B cell (primary cell): ENCODE measurements around the gene MLXIP.

ENCODE experiments used
- EZH2 ChIP-seq: IDR thresholded peaks from 2 replicates; pipeline ENCODE4 v1.6.1; 2012; ENCODE audit warnings: borderline replicate concordance, low read depth, mild to moderate bottlenecking, moderate library complexity, low read length; ENCODE audit not compliant: insufficient read depth, poor library complexity, severe bottlenecking
- TF ChIP-seq, protein P1 (sequence below): fragments of 200-600 bp; IDR thresholded peaks from one replicate; pipeline ENCODE4 v1.8.0; 2022; ENCODE audit warnings: antibody characterized with exemption, mild to moderate bottlenecking

DNA sequence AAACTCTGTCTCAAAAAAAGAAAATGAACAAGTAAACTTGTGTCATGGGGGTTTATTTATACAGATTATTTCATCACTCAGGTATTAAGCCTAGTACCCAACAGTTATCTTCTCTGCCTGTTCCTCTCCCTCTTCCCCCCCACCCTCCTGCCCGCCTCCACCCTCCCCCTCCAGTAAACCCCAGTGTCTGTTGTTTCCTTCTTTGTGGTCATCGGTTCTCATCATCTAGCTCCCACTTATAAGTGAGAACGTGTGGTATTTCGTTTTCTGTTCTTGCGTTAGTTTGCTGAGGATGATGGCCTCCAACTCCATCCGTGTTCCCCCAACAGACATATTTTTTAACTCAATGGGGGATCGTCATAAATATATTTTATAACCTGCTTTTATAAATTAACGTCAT lies 83.1 kb downstream of the MLXIP start:
- TF ChIP-seq, protein P1, sequence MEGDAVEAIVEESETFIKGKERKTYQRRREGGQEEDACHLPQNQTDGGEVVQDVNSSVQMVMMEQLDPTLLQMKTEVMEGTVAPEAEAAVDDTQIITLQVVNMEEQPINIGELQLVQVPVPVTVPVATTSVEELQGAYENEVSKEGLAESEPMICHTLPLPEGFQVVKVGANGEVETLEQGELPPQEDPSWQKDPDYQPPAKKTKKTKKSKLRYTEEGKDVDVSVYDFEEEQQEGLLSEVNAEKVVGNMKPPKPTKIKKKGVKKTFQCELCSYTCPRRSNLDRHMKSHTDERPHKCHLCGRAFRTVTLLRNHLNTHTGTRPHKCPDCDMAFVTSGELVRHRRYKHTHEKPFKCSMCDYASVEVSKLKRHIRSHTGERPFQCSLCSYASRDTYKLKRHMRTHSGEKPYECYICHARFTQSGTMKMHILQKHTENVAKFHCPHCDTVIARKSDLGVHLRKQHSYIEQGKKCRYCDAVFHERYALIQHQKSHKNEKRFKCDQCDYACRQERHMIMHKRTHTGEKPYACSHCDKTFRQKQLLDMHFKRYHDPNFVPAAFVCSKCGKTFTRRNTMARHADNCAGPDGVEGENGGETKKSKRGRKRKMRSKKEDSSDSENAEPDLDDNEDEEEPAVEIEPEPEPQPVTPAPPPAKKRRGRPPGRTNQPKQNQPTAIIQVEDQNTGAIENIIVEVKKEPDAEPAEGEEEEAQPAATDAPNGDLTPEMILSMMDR = no peak
- no peak for TF ChIP-seq EZH2
